A673 (cell line): Measurements from ENCODE around the gene RACK1.

Source experiments
- CTCF ChIP-seq: fragments of 300-800, 200-600 bp; sonication (generic); conservative IDR thresholded peaks from 2 replicates; pipeline ENCODE4 v1.5.1; 2017; ENCODE audit warnings: low read depth, mild to moderate bottlenecking, antibody characterized with exemption, low read length, moderate library complexity, mixed read lengths
- EZH2 ChIP-seq: fragments of 200-600 bp; sonication (generic); IDR thresholded peaks from 2 replicates; pipeline ENCODE4 v1.6.1; 2017; ENCODE audit warnings: borderline replicate concordance, low read depth, mild to moderate bottlenecking, mixed read lengths, antibody characterized with exemption, low read length; ENCODE audit not compliant: poor library complexity, severe bottlenecking

GRCh38 chr5:181199881-181200638 lies 43.6 kb downstream of the RACK1 start:
- TF ChIP-seq CTCF (no peak), EZH2 (no peak)
